ENCODE data around the gene METTL16.

Gene METTL16

GRCh38 chr17:2386400-2387085 is 125.1 kb downstream of the METTL16 start:
- peaks cover 5% of the 10 kb centered on the region; the same call in 1 of the 2 replicates for H3K36me3 ChIP-seq (ENCODE audit: control insufficient read depth, insufficient read depth, low read length)
- no peaks in the 10 kb centered on the region for H3K27me3 ChIP-seq (ENCODE audit: control insufficient read depth, insufficient read depth, low read length)
- H3K9me3 ChIP-seq (ENCODE audit: control insufficient read depth, insufficient read depth, low read depth, low read length) = no peaks in the 10 kb centered on the region
- no peak overlapping the region for H3K27ac ChIP-seq (ENCODE audit: low read depth, low read length)
- no peak overlapping the region for H3K4me3 ChIP-seq (ENCODE audit: low read depth, low read length)
- H3K9ac ChIP-seq (ENCODE audit: low read length) = no peak overlapping the region
- peaks cover 19% of the 10 kb centered on the region for H3K4me1 ChIP-seq (ENCODE audit: control insufficient read depth, insufficient read depth, low read length)

GRCh38 chr17:2385240-2386210 is 126.2 kb downstream of the METTL16 start:
- peaks cover 11% of the 10 kb centered on the region for H3K36me3 ChIP-seq (ENCODE audit: control insufficient read depth, insufficient read depth, low read length)
- H3K9me3 ChIP-seq (ENCODE audit: control insufficient read depth, insufficient read depth, low read depth, low read length) = no peaks in the 10 kb centered on the region
- H3K27ac ChIP-seq (ENCODE audit: low read depth, low read length) = no peak overlapping the region
- H3K27me3 ChIP-seq (ENCODE audit: control insufficient read depth, insufficient read depth, low read length) = no peaks in the 10 kb centered on the region
- H3K4me1 ChIP-seq (ENCODE audit: control insufficient read depth, insufficient read depth, low read length) = peaks cover 19% of the 10 kb centered on the region
- no peak overlapping the region for H3K9ac ChIP-seq (ENCODE audit: low read length)
- no peak overlapping the region; the same call in 1 of the 2 replicates for H3K4me3 ChIP-seq (ENCODE audit: low read depth, low read length)

DNA sequence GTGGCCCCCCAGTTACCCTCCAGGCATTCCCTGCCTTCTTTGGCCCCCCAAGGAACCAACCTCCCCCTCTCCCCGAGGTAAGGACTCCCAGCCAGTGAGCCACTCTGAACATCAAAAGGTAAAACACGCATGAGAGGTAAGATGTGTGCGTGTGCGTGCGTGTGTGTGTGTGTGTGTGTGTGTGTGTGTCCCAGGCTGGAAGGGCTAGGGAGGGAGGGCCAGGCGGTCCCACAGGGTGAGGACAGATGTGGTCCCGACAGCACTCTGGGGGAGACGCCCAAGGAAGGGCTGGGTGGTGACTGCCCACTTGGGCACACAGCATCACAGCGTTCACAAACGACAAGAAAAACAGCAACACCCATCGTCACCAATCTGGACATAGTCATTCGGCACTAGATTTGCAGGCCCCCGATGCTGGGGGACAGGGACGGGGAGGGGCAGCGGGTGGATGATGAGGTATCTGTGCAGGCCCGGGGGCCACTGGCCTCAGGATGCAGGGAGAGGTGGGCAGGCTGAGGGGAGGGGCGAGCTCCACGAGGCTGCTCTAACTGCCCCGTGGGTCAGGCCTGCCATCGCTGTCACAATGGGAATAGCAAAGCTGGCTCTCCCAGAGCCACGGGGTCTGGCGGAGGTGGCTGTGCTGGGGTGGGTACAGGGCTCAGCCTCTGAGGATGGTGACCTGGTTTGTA is 127.1 kb downstream of the METTL16 start:
- H3K9me3 ChIP-seq (ENCODE audit: control insufficient read depth, insufficient read depth, low read depth, low read length) = no peaks in the 10 kb centered on the region
- no peak overlapping the region for H3K9ac ChIP-seq (ENCODE audit: low read length)
- H3K36me3 ChIP-seq (ENCODE audit: control insufficient read depth, insufficient read depth, low read length) = peaks cover 19% of the 10 kb centered on the region
- H3K27me3 ChIP-seq (ENCODE audit: control insufficient read depth, insufficient read depth, low read length) = no peaks in the 10 kb centered on the region
- H3K27ac ChIP-seq (ENCODE audit: low read depth, low read length) = no peak overlapping the region
- peaks cover 19% of the 10 kb centered on the region for H3K4me1 ChIP-seq (ENCODE audit: control insufficient read depth, insufficient read depth, low read length)
- H3K4me3 ChIP-seq (ENCODE audit: low read depth, low read length) = no peak overlapping the region

DNA sequence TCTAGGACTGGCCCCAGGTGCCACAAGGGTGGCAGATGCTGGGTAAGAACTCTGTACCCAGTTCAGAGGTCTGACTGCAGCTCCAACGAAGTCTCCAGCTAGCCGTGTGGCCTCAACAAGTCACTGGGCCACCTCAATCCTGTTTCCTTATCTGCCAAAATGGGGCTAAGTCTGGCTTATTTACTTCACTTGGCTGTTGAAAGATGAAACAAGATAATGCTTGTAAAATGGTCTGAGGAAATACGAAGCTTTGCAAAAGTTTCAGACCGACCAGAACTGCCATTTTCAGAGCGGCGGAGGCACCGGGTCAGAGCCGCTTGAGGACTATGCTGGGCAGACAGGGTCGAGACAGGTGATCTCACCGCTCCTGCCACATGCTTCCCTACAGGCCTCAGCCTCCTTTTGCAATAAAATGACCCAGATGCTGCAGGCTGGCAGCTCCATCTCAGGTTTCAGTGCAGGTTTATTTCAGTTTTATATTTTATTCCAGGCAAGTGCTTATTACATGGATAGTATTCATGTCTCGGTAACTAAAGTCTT is 128.0 kb downstream of the METTL16 start:
- Histone ChIP-seq H3K27me3 (ENCODE audit: control insufficient read depth, insufficient read depth, low read length) (no peaks in the 10 kb centered on the region), H3K9me3 (ENCODE audit: control insufficient read depth, insufficient read depth, low read depth, low read length) (no peaks in the 10 kb centered on the region), H3K27ac (ENCODE audit: low read depth, low read length) (no peak overlapping the region), H3K4me1 (ENCODE audit: control insufficient read depth, insufficient read depth, low read length) (peaks cover 19% of the 10 kb centered on the region), H3K36me3 (ENCODE audit: control insufficient read depth, insufficient read depth, low read length) (peaks cover 27% of the 10 kb centered on the region), H3K4me3 (ENCODE audit: low read depth, low read length) (no peak overlapping the region), H3K9ac (ENCODE audit: low read length) (no peak overlapping the region)

DNA sequence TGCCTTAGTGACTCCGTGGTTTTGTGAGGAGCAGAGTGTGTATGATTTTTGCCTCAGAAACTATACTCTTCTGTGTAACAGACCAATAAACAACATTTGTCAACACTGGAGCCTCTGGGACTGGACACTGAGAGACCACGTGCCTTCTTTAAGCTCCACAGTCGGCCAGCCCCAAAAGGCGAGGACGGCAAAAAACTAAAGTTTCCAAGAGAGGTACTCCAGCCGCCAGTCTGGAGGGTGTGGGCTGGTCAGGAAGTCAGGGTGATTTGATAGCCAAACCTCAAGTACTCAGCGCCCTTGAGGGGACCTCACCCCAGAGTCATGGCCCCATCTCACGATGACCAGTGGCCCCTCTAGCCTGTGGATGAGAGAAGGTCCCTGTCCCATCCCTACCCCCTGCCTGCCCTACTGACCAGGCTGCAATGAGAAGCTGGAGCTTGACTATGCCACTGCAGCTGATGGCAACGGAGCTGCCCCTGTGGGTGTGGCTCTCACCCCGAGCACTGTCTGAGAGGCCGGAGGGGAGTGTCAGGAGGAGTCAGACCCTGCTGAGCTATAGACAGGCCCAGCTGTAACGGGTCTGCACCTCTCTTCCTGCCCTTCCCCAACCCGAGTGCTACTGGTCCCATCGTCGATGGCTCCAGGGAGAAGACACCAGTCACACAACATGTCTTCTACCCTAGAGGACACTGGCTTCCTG is 130.6 kb downstream of the METTL16 start:
- Histone ChIP-seq H3K9me3 (ENCODE audit: control insufficient read depth, insufficient read depth, low read depth, low read length) (no peaks in the 10 kb centered on the region), H3K4me1 (ENCODE audit: control insufficient read depth, insufficient read depth, low read length) (peaks cover 19% of the 10 kb centered on the region), H3K27ac (ENCODE audit: low read depth, low read length) (no peak overlapping the region), H3K27me3 (ENCODE audit: control insufficient read depth, insufficient read depth, low read length) (no peaks in the 10 kb centered on the region), H3K36me3 (ENCODE audit: control insufficient read depth, insufficient read depth, low read length) (peaks cover 40% of the 10 kb centered on the region), H3K9ac (ENCODE audit: low read length) (no peak overlapping the region), H3K4me3 (ENCODE audit: low read depth, low read length) (no peak overlapping the region)

GRCh38 chr17:2380226-2380922 is 131.3 kb downstream of the METTL16 start:
- Histone ChIP-seq H3K27ac (ENCODE audit: low read depth, low read length) (no peak overlapping the region), H3K4me3 (ENCODE audit: low read depth, low read length) (no peak overlapping the region), H3K9me3 (ENCODE audit: control insufficient read depth, insufficient read depth, low read depth, low read length) (no peaks in the 10 kb centered on the region), H3K9ac (ENCODE audit: low read length) (no peak overlapping the region), H3K4me1 (ENCODE audit: control insufficient read depth, insufficient read depth, low read length) (peaks cover 16% of the 10 kb centered on the region), H3K36me3 (ENCODE audit: control insufficient read depth, insufficient read depth, low read length) (peaks cover 47% of the 10 kb centered on the region), H3K27me3 (ENCODE audit: control insufficient read depth, insufficient read depth, low read length) (no peaks in the 10 kb centered on the region)

GRCh38 chr17:2379489-2380225 is 132.0 kb downstream of the METTL16 start:
- H3K36me3 ChIP-seq (ENCODE audit: control insufficient read depth, insufficient read depth, low read length) = peaks cover 54% of the 10 kb centered on the region
- H3K4me3 ChIP-seq (ENCODE audit: low read depth, low read length) = no peak overlapping the region
- no peak overlapping the region for H3K27ac ChIP-seq (ENCODE audit: low read depth, low read length)
- H3K9me3 ChIP-seq (ENCODE audit: control insufficient read depth, insufficient read depth, low read depth, low read length) = no peaks in the 10 kb centered on the region
- no peak overlapping the region for H3K9ac ChIP-seq (ENCODE audit: low read length)
- H3K4me1 ChIP-seq (ENCODE audit: control insufficient read depth, insufficient read depth, low read length) = peaks cover 9% of the 10 kb centered on the region; the same call in 1 of the 2 replicates
- no peaks in the 10 kb centered on the region for H3K27me3 ChIP-seq (ENCODE audit: control insufficient read depth, insufficient read depth, low read length)

DNA sequence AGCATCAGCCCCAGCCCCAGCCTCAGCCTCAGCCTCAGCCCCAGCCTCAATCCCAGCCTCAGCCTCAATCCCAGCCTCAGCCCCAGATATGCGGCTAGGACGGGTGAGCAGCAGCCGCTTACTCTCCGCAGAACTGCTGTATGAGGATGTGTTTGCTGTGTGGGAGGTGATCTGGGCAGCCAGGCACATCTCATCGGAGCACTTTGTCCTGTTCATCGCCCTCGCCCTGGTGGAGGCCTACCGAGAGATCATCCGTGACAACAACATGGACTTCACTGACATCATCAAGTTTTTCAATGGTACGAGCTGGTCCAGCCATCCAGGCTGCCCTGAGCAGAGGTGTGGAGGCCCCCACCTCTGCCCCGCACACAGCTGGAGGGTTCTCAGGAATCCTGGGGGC is 132.8 kb downstream of the METTL16 start:
- Histone ChIP-seq H3K9ac (ENCODE audit: low read length) (no peak overlapping the region), H3K36me3 (ENCODE audit: control insufficient read depth, insufficient read depth, low read length) (peaks cover 60% of the 10 kb centered on the region), H3K27me3 (ENCODE audit: control insufficient read depth, insufficient read depth, low read length) (no peaks in the 10 kb centered on the region), H3K9me3 (ENCODE audit: control insufficient read depth, insufficient read depth, low read depth, low read length) (no peaks in the 10 kb centered on the region), H3K27ac (ENCODE audit: low read depth, low read length) (no peak overlapping the region), H3K4me3 (ENCODE audit: low read depth, low read length) (no peak overlapping the region), H3K4me1 (ENCODE audit: control insufficient read depth, insufficient read depth, low read length) (peaks cover 7% of the 10 kb centered on the region; the same call in 1 of the 2 replicates)

- H3K4me3 ChIP-seq (ENCODE audit: low read depth, low read length) = no peak overlapping the region
- H3K9ac ChIP-seq (ENCODE audit: low read length) = no peak overlapping the region
- no peaks in the 10 kb centered on the region for H3K27me3 ChIP-seq (ENCODE audit: control insufficient read depth, insufficient read depth, low read length)
- peaks cover 72% of the 10 kb centered on the region for H3K36me3 ChIP-seq (ENCODE audit: control insufficient read depth, insufficient read depth, low read length)
- H3K27ac ChIP-seq (ENCODE audit: low read depth, low read length) = no peak overlapping the region
- H3K4me1 ChIP-seq (ENCODE audit: control insufficient read depth, insufficient read depth, low read length) = no peaks in the 10 kb centered on the region
- no peaks in the 10 kb centered on the region for H3K9me3 ChIP-seq (ENCODE audit: control insufficient read depth, insufficient read depth, low read depth, low read length)
Observed at GRCh38 chr17:2377659-2378058, 134.0 kb downstream of the METTL16 start.
